ENCODE data around the gene FCRL1. TPM values are rescaled to one million over a fixed set of nuclear protein-coding genes. Genes with fewer than 3 reads are reported as not detected.

Gene FCRL1
- total RNA-seq, 1 donor from 2014 or later: 4.2 TPM

- Histone ChIP-seq H3K27ac (no peak overlapping the region), H3K4me1 (no peaks in the 10 kb centered on the region), H3K36me3 (no peaks in the 10 kb centered on the region), H3K9me3 (no peaks in the 10 kb centered on the region), H3K27me3 (ENCODE audit: low read depth) (no peaks in the 10 kb centered on the region), H3K4me3 (no peak overlapping the region)
- no peak for TF ChIP-seq CTCF (IDR thresholded peaks at IDR 0.05)
- intact Hi-C loops (cut with DNase I): no loop called here
- no peak for DNase-seq
- ATAC-seq: peak in 1 of 2 donors; percentile 54
Observed at GRCh38 chr1:157849229-157849875, 29.4 kb upstream of the FCRL1 start.

- DNase-seq (peak; percentile 65), ATAC-seq (peak; percentile 77 to 82)
- Histone ChIP-seq H3K4me3 (no peak overlapping the region), H3K27me3 (ENCODE audit: low read depth) (no peaks in the 10 kb centered on the region), H3K4me1 (no peaks in the 10 kb centered on the region), H3K36me3 (no peaks in the 10 kb centered on the region), H3K27ac (no peak overlapping the region), H3K9me3 (no peaks in the 10 kb centered on the region)
- intact Hi-C loops (cut with DNase I): no loop called here
- TF ChIP-seq CTCF (IDR thresholded peaks at IDR 0.05): no peak
Observed at GRCh38 chr1:157844089-157844830, 24.3 kb upstream of the FCRL1 start.

GRCh38 chr1:157842939-157843338, 23.0 kb upstream of the FCRL1 start:
- no peak for DNase-seq
- no peak for TF ChIP-seq CTCF (IDR thresholded peaks at IDR 0.05)
- no peak for ATAC-seq
- H3K36me3 ChIP-seq: no peaks in the 10 kb centered on the region
- H3K4me3 ChIP-seq: no peak overlapping the region
- H3K4me1 ChIP-seq: no peaks in the 10 kb centered on the region
- intact Hi-C loops (cut with DNase I): no loop called here
- H3K27ac ChIP-seq: no peak overlapping the region
- no peaks in the 10 kb centered on the region for H3K27me3 ChIP-seq (ENCODE audit: low read depth)
- H3K9me3 ChIP-seq: no peaks in the 10 kb centered on the region

GRCh38 chr1:157841708-157842107, 21.8 kb upstream of the FCRL1 start, which contains the start of gene CD5L:
Gene CD5L (minus strand): TSS chr1:157841808. CDS start chr1:157841701, 107 bp downstream.
- no peak for DNase-seq
- TF ChIP-seq CTCF (IDR thresholded peaks at IDR 0.05): no peak

GRCh38 chr1:157838966-157839365, 19.0 kb upstream of the FCRL1 start:
- DNase-seq (no peak), ATAC-seq (no peak)
- Histone ChIP-seq H3K4me1 (no peaks in the 10 kb centered on the region), H3K36me3 (no peaks in the 10 kb centered on the region), H3K4me3 (no peak overlapping the region), H3K9me3 (no peaks in the 10 kb centered on the region), H3K27ac (no peak overlapping the region), H3K27me3 (ENCODE audit: low read depth) (no peaks in the 10 kb centered on the region)
- intact Hi-C loops (cut with DNase I): no loop called here
- TF ChIP-seq CTCF (IDR thresholded peaks at IDR 0.05): no peak

More at GRCh38 chr1:157841708-157842107, 21.8 kb upstream of the FCRL1 start, which contains the start of gene CD5L:
- Histone ChIP-seq H3K27ac (no peak within 1 kb of the TSS), H3K4me1 (no peaks in the 10 kb centered on the region), H3K27me3 (ENCODE audit: low read depth) (no peaks in the 10 kb centered on the region), H3K9me3 (no peaks in the 10 kb centered on the region), H3K36me3 (no peaks in the 10 kb centered on the region), H3K4me3 (no peak within 1 kb of the TSS)
- no peak for ATAC-seq
- intact Hi-C loops (cut with DNase I): no loop called here

Data from lower lobe of right lung (tissue), 2 donors.